KG1 (cell line): ENCODE data around the gene ABI3BP.

Source experiments
- DNase-seq: peaks from one replicate; lab custom pipeline; 2025; lab: John Stamatoyannopoulos, UW

ABI3BP gene

GRCh38 chr3:100984308-100984707, 8.9 kb downstream of the ABI3BP start:
- DNase-seq, result no peak

DNA sequence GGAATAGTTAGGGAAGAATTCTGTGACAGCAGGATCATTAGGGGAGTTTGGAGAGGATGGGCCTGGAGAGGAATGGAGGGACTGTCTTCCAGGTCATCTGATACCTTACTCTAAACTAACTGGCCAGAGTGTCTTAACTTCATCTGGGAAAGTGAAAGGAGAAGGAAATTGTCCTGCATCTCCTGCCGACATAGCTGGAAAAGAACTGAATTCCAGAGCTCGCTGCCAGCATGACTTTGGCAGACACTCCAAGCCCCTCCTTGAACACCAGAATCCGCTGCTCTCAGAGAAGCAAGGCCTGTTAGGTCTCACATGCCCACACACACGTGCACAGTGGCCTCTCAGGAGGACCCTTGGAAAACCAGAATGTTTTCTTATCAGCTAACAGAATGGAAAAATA, 10.5 kb downstream of the ABI3BP start:
- DNase-seq, result no peak

DNA sequence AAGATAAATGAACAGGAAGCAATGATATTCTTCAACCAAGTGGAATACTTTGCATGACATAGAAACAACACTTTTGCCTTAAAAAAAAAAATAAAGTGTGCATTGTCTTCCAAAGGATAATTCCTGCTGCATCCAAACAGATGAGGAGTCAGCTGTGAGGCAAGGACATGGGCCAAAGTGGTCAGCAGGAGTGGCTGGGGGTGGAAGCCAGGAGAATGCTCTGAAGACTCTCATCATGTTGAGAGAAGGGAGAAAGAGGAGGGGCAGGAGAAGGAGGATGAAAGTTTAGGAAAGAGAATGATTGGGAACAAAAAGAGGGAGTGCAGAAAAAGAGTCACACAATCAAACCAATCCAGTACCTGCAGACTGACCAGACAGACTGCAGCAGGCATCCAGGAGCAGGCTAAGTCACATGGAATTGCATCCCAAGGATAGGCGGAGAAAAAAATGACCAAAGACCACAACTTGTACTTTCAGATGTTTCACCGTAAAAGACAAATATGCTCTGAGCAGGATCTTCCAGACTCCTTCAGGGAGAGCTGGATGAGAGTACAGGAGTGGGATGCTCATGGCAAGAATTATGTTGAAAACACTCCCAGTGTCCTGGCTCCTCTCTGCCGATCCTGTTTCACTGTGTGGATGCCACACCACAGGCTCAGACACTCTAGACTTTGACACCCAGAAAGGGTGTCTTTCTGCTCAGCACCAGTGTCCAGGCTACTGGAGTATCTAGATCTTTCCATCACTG, 11.9 kb downstream of the ABI3BP start:
- no peak for DNase-seq

- no peak for DNase-seq
Measured at GRCh38 chr3:100978011-100978659, 15.1 kb downstream of the ABI3BP start.

- no peak for DNase-seq
Measured at GRCh38 chr3:100976611-100977010, 16.6 kb downstream of the ABI3BP start.

- DNase-seq, result no peak
Measured at GRCh38 chr3:100975714-100976113, 17.5 kb downstream of the ABI3BP start.

GRCh38 chr3:100973594-100973993, 19.6 kb downstream of the ABI3BP start:
- DNase-seq, result no peak

GRCh38 chr3:100972867-100973266, 20.4 kb downstream of the ABI3BP start:
- DNase-seq, result no peak

- no peak for DNase-seq
Measured at GRCh38 chr3:100972301-100972844, 20.8 kb downstream of the ABI3BP start.

DNA sequence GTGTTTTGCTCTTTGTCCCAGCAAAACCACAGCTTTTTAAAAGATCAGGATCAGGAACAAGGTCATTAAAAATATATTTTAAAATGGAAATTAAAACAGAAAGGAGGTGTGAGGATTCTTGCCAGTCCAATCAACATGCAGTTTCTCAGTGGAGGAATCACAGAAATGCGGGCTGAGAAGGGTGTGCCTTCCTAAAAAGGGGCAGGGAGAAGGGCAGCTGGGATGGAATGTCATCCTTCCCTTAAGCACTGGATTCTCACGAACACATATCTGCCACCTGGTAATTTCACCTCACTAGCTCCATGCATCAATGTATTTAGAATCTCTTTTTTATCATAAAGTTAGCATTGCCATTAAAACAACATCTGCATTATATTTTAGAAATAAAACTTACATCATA, 21.4 kb downstream of the ABI3BP start:
- DNase-seq, result no peak

- no peak for DNase-seq
Measured at GRCh38 chr3:100970477-100970990, 22.7 kb downstream of the ABI3BP start.

- no peak for DNase-seq
Measured at GRCh38 chr3:100968932-100969906, 24.0 kb downstream of the ABI3BP start.

DNA sequence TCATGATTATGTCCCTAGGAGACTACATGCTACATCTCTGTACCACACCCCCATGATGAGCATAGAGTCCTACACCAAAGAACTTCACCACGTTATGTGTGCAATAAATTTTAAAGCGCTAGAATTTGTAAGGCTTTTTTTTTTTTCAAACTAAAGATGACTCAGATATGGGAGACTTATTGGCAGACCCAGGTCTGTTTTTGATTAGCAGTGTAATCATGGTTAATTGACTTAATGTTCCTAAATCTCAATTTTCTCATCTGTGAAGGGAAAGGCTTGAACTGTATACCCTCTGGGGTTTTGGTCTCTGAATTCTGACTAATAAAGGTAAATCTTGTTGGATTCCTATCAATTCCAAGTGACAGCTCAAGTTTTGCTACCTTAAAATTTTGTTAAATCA, 26.4 kb downstream of the ABI3BP start:
- no peak for DNase-seq

DNA sequence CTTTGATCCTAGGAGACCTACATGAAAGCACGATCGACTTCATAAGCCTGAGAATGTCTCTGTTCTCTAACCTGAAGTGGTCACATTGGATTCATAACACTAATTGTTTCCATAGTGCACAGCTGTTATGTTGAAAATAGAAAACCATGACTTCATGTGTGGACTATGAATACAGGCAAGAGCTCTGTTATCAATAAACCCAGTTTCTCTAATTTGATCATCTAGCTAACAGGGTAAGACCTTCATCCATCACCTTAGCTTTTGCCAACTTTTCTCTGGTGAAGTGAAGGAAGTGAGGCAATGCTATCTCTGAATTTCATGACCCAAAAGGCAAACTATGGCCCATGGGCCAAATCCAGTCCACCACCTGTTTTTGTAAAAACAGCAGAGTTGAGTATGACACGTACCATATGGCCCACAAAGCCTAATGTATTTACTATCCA, 27.2 kb downstream of the ABI3BP start:
- DNase-seq, result no peak

- DNase-seq, result no peak
Measured at GRCh38 chr3:100963041-100963440, 30.2 kb downstream of the ABI3BP start.

- no peak for DNase-seq
Measured at GRCh38 chr3:100957261-100957986, 35.8 kb downstream of the ABI3BP start.

- no peak for DNase-seq
Measured at GRCh38 chr3:100956276-100956675, 36.9 kb downstream of the ABI3BP start.

- DNase-seq, result no peak
Measured at GRCh38 chr3:100954990-100955389, 38.2 kb downstream of the ABI3BP start.

GRCh38 chr3:100954199-100954935, 38.9 kb downstream of the ABI3BP start:
- DNase-seq, result no peak

DNA sequence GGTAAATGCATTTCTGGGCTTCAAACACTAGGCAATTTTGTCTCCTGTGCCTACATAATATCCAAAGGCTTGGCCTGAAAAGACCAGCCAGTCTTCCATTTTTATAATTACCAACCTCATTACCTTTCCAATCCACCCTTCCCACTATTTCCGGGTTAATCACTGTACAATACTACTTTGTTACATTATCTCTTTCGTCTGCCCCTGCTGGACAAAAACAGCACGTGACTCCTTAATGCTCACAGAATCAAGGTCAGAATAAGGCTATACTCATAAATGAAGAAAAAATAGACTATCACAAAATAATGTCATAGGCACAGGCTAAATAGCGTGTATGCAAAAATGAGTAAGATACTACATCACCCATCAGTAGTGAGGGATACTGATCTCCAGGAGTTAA, 40.1 kb downstream of the ABI3BP start:
- DNase-seq, result no peak

- no peak for DNase-seq
Measured at GRCh38 chr3:100947119-100947518, 46.1 kb downstream of the ABI3BP start.
